Activated CD8-positive, alpha-beta memory T cell treated with anti-CD3 and anti-CD28 coated beads, Interleukin-2, amount 50 U/mL, for 4 hours (primary cell): ENCODE results near the gene CENPO.
A peak's percentile ranks its signal among the peaks of the same experiment; 100 is the strongest.
"Not testable (repeated sequence)": the region's sequence is repeated elsewhere in the genome, so short reads cannot be mapped to it uniquely, and the experiment has no call there.

Source experiments
- DNase-seq: peaks from one replicate; pipeline ENCODE4 v3.0.0-alpha.2; 2020

Gene CENPO

GRCh38 chr2:24824966-24825882 is 32.0 kb downstream of the CENPO start:
- DNase-seq = peak; percentile 36

GRCh38 chr2:24825883-24826772 is 32.9 kb downstream of the CENPO start:
- no peak for DNase-seq

GRCh38 chr2:24826773-24827145 is 33.5 kb downstream of the CENPO start:
- no peak for DNase-seq

- peak; percentile 71 for DNase-seq
Measured at GRCh38 chr2:24827321-24828237, 34.4 kb downstream of the CENPO start.

- DNase-seq = no peak
Measured at GRCh38 chr2:24828238-24828996, 35.2 kb downstream of the CENPO start.

GRCh38 chr2:24830351-24830750 is 37.1 kb downstream of the CENPO start:
- no peak for DNase-seq

GRCh38 chr2:24830786-24831185 is 37.6 kb downstream of the CENPO start:
- no peak for DNase-seq

- no peak for DNase-seq
Measured at GRCh38 chr2:24831221-24832072, 38.2 kb downstream of the CENPO start.

GRCh38 chr2:24832073-24832461 is 38.8 kb downstream of the CENPO start:
- no peak for DNase-seq

- DNase-seq = no peak
Measured at GRCh38 chr2:24832521-24832920, 39.3 kb downstream of the CENPO start.

- DNase-seq = no peak
Measured at GRCh38 chr2:24832931-24833701, 39.9 kb downstream of the CENPO start.

GRCh38 chr2:24833821-24834732 is 40.9 kb downstream of the CENPO start:
- no peak for DNase-seq

GRCh38 chr2:24834733-24835395 is 41.6 kb downstream of the CENPO start:
- DNase-seq = no peak

- not testable (repeated sequence) for DNase-seq
Measured at GRCh38 chr2:24835411-24835810, 42.2 kb downstream of the CENPO start.

- no peak for DNase-seq
Measured at GRCh38 chr2:24836206-24836605, 43.0 kb downstream of the CENPO start.

- no peak for DNase-seq
Measured at GRCh38 chr2:24836706-24837105, 43.5 kb downstream of the CENPO start.

GRCh38 chr2:24837996-24838513 is 44.8 kb downstream of the CENPO start:
- DNase-seq = no peak

- no peak for DNase-seq
Measured at GRCh38 chr2:24838541-24838940, 45.3 kb downstream of the CENPO start.
